ENCODE results near the gene DNAH10.

Gene DNAH10

GRCh38 chr12:123976227-123976826 lies 214.2 kb downstream of the DNAH10 start:
- DNase-seq, result no peak

- no peak for DNase-seq
Measured at GRCh38 chr12:123979566-123979965, 217.5 kb downstream of the DNAH10 start.

GRCh38 chr12:123982269-123982668 lies 220.2 kb downstream of the DNAH10 start:
- DNase-seq, result no peak

GRCh38 chr12:123983822-123984485 lies 221.9 kb downstream of the DNAH10 start:
- DNase-seq, result peak; percentile 43

- DNase-seq, result no peak
Measured at GRCh38 chr12:123984903-123985302, 222.8 kb downstream of the DNAH10 start.

Measured in NCI-H345 (cell line).